Stimulated activated CD4-positive, alpha-beta T cell treated with anti-CD3 and anti-CD28 coated beads, Interleukin-15, amount 100 ng/mL, for 1 hour (primary cell): Measurements from ENCODE around the gene HUNK.
"Not testable (repeated sequence)": the region's sequence is repeated elsewhere in the genome, so short reads cannot be mapped to it uniquely, and the experiment has no call there.

ENCODE experiments used
- DNase-seq, 2 donors: peaks; one replicate each; pipeline ENCODE4 v3.0.0-alpha.2; 2020; ENCODE audit warnings: low read depth in 1 of 2, low spot score in 1 of 2

The HUNK gene

GRCh38 chr21:31872452-31873274 lies at the start of gene HUNK:
Gene HUNK (plus strand): TSS chr21:31873020. CDS start chr21:31873675, 655 bp downstream.
- no peak for DNase-seq

GRCh38 chr21:31829736-31830472 lies 42.9 kb upstream of the HUNK start:
- no peak for DNase-seq

- DNase-seq = no peak
Measured at GRCh38 chr21:31830701-31831100, 42.1 kb upstream of the HUNK start.

- DNase-seq = no peak
Measured at GRCh38 chr21:31837041-31837440, 35.8 kb upstream of the HUNK start.

GRCh38 chr21:31837618-31838390 lies 35.0 kb upstream of the HUNK start:
- no peak for DNase-seq

GRCh38 chr21:31838586-31839355 lies 34.0 kb upstream of the HUNK start:
- DNase-seq = no peak

GRCh38 chr21:31844206-31844605 lies 28.6 kb upstream of the HUNK start:
- no peak for DNase-seq

- no peak for DNase-seq
Measured at GRCh38 chr21:31845151-31845729, 27.6 kb upstream of the HUNK start.

GRCh38 chr21:31846690-31847089 lies 26.1 kb upstream of the HUNK start:
- no peak for DNase-seq

GRCh38 chr21:31847761-31848160 lies 25.1 kb upstream of the HUNK start:
- no peak for DNase-seq

GRCh38 chr21:31848326-31848985 lies 24.4 kb upstream of the HUNK start:
- DNase-seq = no peak

- DNase-seq = no peak
Measured at GRCh38 chr21:31850886-31851285, 21.9 kb upstream of the HUNK start.

GRCh38 chr21:31855180-31855579 lies 17.6 kb upstream of the HUNK start:
- no peak for DNase-seq

GRCh38 chr21:31857096-31857495 lies 15.7 kb upstream of the HUNK start:
- no peak for DNase-seq

GRCh38 chr21:31857631-31858030 lies 15.2 kb upstream of the HUNK start:
- DNase-seq = not testable (repeated sequence)

GRCh38 chr21:31860851-31861250 lies 12.0 kb upstream of the HUNK start:
- no peak for DNase-seq

- no peak for DNase-seq
Measured at GRCh38 chr21:31862078-31862477, 10.7 kb upstream of the HUNK start.

GRCh38 chr21:31865429-31865970 lies 7.3 kb upstream of the HUNK start:
- DNase-seq = no peak

- peak in 1 of 2 donors; percentile 57 for DNase-seq
Measured at GRCh38 chr21:31866077-31866511, 6.7 kb upstream of the HUNK start.

GRCh38 chr21:31869750-31870149 lies 3.1 kb upstream of the HUNK start:
- no peak for DNase-seq
